ENCODE measurements around the gene EI24. TPM values are rescaled to one million over a fixed set of nuclear protein-coding genes. Genes with fewer than 3 reads are reported as not detected.

The EI24 gene
- total and polyA plus RNA-seq, 2 donors from 2014 or later = 63.3 to 69.1 TPM

DNA sequence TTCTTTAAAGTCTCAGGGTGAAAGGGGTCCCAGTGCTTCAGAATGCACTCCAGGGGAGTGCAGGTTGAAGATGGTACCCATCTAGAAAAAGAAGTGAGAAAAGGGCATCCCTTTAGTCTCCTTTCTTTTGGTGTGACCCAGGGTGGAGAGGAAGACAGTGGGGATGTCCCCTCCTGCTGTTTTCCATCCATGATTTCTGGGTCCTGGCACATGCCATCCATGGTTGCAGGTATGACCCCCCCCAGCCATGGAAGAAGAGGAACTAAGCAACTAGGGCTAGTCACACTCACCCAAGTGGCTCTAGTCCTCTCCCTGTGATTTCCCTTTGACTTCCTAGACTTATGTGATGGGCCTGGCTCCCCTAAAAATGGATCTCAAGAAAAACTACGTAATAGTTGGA lies 15.9 kb upstream of the EI24 start:
- intact Hi-C loops (cut with DNase I) = no loop called here
- no peak for FAIRE-seq
- Histone ChIP-seq H3K9ac (ENCODE audit: low read length in 3 of 3) (no peak overlapping the region), H3K4me3 (ENCODE audit: low read length in 3 of 3) (no peak overlapping the region), H3K9me3 (ENCODE audit: control insufficient read depth in 2 of 3, insufficient read depth in 1 of 3, low read length in 3 of 3) (peaks cover 0 to 23% (median 3%) of the 10 kb centered on the region in 3 donors), H3K4me1 (ENCODE audit: control insufficient read depth in 2 of 3, insufficient read depth in 2 of 3, low read depth in 1 of 3, low read length in 3 of 3) (no peaks in the 10 kb centered on the region), H3K36me3 (ENCODE audit: control insufficient read depth in 2 of 3, insufficient read depth in 3 of 3, low read length in 3 of 3) (no peaks in the 10 kb centered on the region), H3K27ac (ENCODE audit: low read depth in 2 of 2, low read length in 2 of 2) (no peak overlapping the region), H3K27me3 (ENCODE audit: control insufficient read depth, insufficient read depth, low read length) (no peaks in the 10 kb centered on the region)
- TF ChIP-seq CTCF (IDR thresholded peaks at IDR 0.05; ENCODE audit: borderline replicate concordance, extremely low read depth, insufficient read depth) = no peak
- no peak for DNase-seq

DNA sequence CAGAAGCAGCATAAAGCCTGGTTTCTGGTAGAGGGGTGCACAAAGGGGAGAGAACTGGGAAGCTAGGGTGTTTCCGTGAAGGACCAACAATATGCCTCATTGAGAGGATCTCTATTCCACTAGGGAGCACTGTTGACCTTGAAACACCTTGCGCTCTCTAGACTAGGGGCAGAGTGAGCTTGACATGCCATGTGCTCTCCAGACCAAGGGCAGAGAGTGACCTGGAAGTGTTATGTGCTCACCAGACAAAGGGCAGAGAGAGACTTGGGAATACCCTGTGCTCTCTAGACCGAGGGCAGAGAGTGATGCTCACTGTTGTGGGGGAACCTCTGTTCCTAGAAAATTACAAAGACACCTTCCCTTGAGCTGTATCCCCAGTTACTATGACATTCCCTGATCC lies 15.2 kb upstream of the EI24 start:
- no peak for TF ChIP-seq CTCF (IDR thresholded peaks at IDR 0.05; ENCODE audit: borderline replicate concordance, extremely low read depth, insufficient read depth)
- intact Hi-C loops (cut with DNase I) = no loop called here
- DNase-seq (no peak), FAIRE-seq (no peak)
- no peaks in the 10 kb centered on the region for H3K27me3 ChIP-seq (ENCODE audit: control insufficient read depth, insufficient read depth, low read length)
- H3K4me1 ChIP-seq (ENCODE audit: control insufficient read depth in 2 of 3, insufficient read depth in 2 of 3, low read depth in 1 of 3, low read length in 3 of 3) = no peaks in the 10 kb centered on the region
- H3K9ac ChIP-seq (ENCODE audit: low read length in 3 of 3) = no peak overlapping the region
- H3K4me3 ChIP-seq (ENCODE audit: low read length in 3 of 3) = no peak overlapping the region
- H3K9me3 ChIP-seq (ENCODE audit: control insufficient read depth in 2 of 3, insufficient read depth in 1 of 3, low read length in 3 of 3) = peaks cover 0 to 23% (median 3%) of the 10 kb centered on the region in 3 donors
- H3K36me3 ChIP-seq (ENCODE audit: control insufficient read depth in 2 of 3, insufficient read depth in 3 of 3, low read length in 3 of 3) = no peaks in the 10 kb centered on the region
- H3K27ac ChIP-seq (ENCODE audit: low read depth in 2 of 2, low read length in 2 of 2) = no peak overlapping the region

GRCh38 chr11:125559888-125560287 lies 9.4 kb upstream of the EI24 start:
- H3K4me3 ChIP-seq (ENCODE audit: low read length in 3 of 3) = no peak overlapping the region
- H3K36me3 ChIP-seq (ENCODE audit: control insufficient read depth in 2 of 3, insufficient read depth in 3 of 3, low read length in 3 of 3) = no peaks in the 10 kb centered on the region
- FAIRE-seq (no peak), DNase-seq (no peak)
- intact Hi-C loops (cut with DNase I) = no loop called here
- H3K9ac ChIP-seq (ENCODE audit: low read length in 3 of 3) = no peak overlapping the region
- TF ChIP-seq CTCF (IDR thresholded peaks at IDR 0.05; ENCODE audit: borderline replicate concordance, extremely low read depth, insufficient read depth) = no peak
- H3K4me1 ChIP-seq (ENCODE audit: control insufficient read depth in 2 of 3, insufficient read depth in 2 of 3, low read depth in 1 of 3, low read length in 3 of 3) = no peaks in the 10 kb centered on the region
- H3K27me3 ChIP-seq (ENCODE audit: control insufficient read depth, insufficient read depth, low read length) = no peaks in the 10 kb centered on the region
- H3K27ac ChIP-seq (ENCODE audit: low read depth in 2 of 2, low read length in 2 of 2) = no peak overlapping the region
- H3K9me3 ChIP-seq (ENCODE audit: control insufficient read depth in 2 of 3, insufficient read depth in 1 of 3, low read length in 3 of 3) = no peaks in the 10 kb centered on the region

DNA sequence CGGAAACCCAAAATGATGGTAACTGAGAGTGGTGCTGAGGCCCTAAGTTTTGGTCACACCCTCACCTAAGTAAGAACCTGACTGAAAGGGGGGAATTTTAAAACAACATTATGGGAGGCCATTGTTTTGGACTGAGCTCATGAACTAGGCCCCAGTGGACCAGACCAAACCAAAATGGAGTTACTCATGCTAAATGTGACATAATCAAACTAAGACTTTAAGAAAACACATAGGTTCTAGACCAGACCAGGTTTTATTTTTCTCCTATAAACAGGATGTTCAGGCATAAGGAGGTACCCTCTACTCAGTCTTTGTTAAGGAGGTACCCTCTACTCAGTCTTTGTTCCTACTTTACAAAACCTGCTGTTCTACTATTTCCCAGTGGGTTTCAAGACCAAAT lies 7.4 kb upstream of the EI24 start:
- Histone ChIP-seq H3K9ac (ENCODE audit: low read length in 3 of 3) (no peak overlapping the region), H3K4me3 (ENCODE audit: low read length in 3 of 3) (no peak overlapping the region), H3K4me1 (ENCODE audit: control insufficient read depth in 2 of 3, insufficient read depth in 2 of 3, low read depth in 1 of 3, low read length in 3 of 3) (no peaks in the 10 kb centered on the region), H3K27ac (ENCODE audit: low read depth in 2 of 2, low read length in 2 of 2) (no peak overlapping the region), H3K27me3 (ENCODE audit: control insufficient read depth, insufficient read depth, low read length) (no peaks in the 10 kb centered on the region), H3K36me3 (ENCODE audit: control insufficient read depth in 2 of 3, insufficient read depth in 3 of 3, low read length in 3 of 3) (no peaks in the 10 kb centered on the region), H3K9me3 (ENCODE audit: control insufficient read depth in 2 of 3, insufficient read depth in 1 of 3, low read length in 3 of 3) (no peaks in the 10 kb centered on the region)
- TF ChIP-seq CTCF (IDR thresholded peaks at IDR 0.05; ENCODE audit: borderline replicate concordance, extremely low read depth, insufficient read depth) = no peak
- DNase-seq (no peak), FAIRE-seq (no peak)
- intact Hi-C loops (cut with DNase I) = no loop called here
